LHCN-M2 (cell line): ENCODE results near the gene OR52E8. TPM values are rescaled to one million over a fixed set of nuclear protein-coding genes. Genes with fewer than 3 reads are reported as not detected.

Experiments
- DNase-seq: peaks from one replicate; pipeline ENCODE4 v3.0.0-alpha.2; 2012; ENCODE audit warnings: low read depth
- total RNA-seq: library from RNA; depleted of rRNA; stranded (reverse); fragments of >200 nt; gene quantifications from 2 replicates; pipeline ENCODE4 v1.2.3, GENCODE V29; 2014; rRNA removed

Gene OR52E8
- total RNA-seq, 1 experiment from 2014 or later, result not detected

DNA sequence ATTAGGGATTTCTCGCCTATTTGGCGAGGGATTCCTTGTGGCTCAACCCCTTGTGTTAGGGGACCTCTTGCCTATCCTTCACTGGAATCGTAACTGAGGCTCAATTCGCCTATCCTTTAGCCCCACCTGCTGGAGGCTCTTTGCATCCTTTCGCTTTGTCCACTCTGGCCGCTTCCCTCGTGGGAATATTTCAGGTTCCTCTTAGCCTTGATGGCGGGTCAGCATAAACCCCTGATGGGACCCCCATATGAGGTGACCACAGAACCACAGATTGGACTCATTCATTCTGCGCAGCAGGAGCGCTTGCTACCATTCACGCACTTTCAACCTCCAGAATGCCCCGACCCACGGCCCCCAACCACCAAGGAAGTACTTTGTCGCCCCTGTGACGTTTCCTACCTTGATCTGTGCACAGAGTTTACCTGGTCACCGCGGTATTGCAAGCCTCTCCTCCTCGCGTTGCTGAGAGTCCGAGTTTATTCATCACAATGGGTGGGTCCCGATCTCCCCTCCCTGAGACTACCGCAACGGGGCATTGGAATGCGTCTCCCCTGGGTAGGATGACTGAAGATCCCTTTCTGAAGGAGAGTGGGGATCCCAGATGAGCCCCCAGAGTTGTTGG lies 48.9 kb downstream of the OR52E8 start, which contains the start of gene OR52N2:
OR52N2 (plus strand) TSS at position 425 of the 622 bp plus-strand sequence. CDS start 11,412 bp downstream, outside the sequence.
- peak; percentile 66 for DNase-seq

GRCh38 chr11:5807580-5807979 lies 49.9 kb downstream of the OR52E8 start:
- DNase-seq, result no peak

Other genes starting within 250 kb of the OR52E8 start
- 5.8 and 8.0 TPM in 2 replicates for gene TRIM34, start 232.7 kb downstream of the OR52E8 start, total RNA-seq
- 31.5 and 36.0 TPM in 2 replicates for gene TRIM5, start 172.6 kb downstream of the OR52E8 start, total RNA-seq
- gene TRIM22, start 167.9 kb downstream of the OR52E8 start, total RNA-seq, result 71.6 and 90.5 TPM in 2 replicates
- not detected in 2 replicates for gene OR56B1, start 121.2 kb downstream of the OR52E8 start, total RNA-seq
- not detected in 2 replicates for gene OR52N4, start 103.4 kb downstream of the OR52E8 start, total RNA-seq
- not detected in 2 replicates for gene OR52N5, start 74.3 kb downstream of the OR52E8 start, total RNA-seq
- not detected in 2 replicates for gene OR52N1, start 66.4 kb downstream of the OR52E8 start, total RNA-seq
- gene OR52N2, start 48.8 kb downstream of the OR52E8 start, total RNA-seq, result not detected in 2 replicates
- gene OR52E6, start 15.8 kb downstream of the OR52E8 start, total RNA-seq, result not detected in 2 replicates
- not detected in 2 replicates for gene OR52E4, start 22.9 kb upstream of the OR52E8 start, total RNA-seq
- not detected in 2 replicates for gene OR52E5, start 35.5 kb upstream of the OR52E8 start, total RNA-seq
- not detected in 2 replicates for gene OR56A3, start 84.6 kb upstream of the OR52E8 start, total RNA-seq
- not detected in 2 replicates for gene OR56A5, start 110.8 kb upstream of the OR52E8 start, total RNA-seq
- gene OR52L1, start 129.3 kb upstream of the OR52E8 start, total RNA-seq, result not detected in 2 replicates
- not detected in 2 replicates for gene OR56A4, start 149.3 kb upstream of the OR52E8 start, total RNA-seq
- gene OR56A1, start 173.1 kb upstream of the OR52E8 start, total RNA-seq, result not detected in 2 replicates
- gene OR56B4, start 250.0 kb upstream of the OR52E8 start, total RNA-seq, result not detected in 2 replicates